NCI-H2107 (cell line): Measurements from ENCODE around the gene CDC26.
"Not testable (repeated sequence)": the region's sequence is repeated elsewhere in the genome, so short reads cannot be mapped to it uniquely, and the experiment has no call there.

ENCODE experiments used
- DNase-seq: peaks from one replicate; lab custom pipeline; 2025; lab: John Stamatoyannopoulos, UW

The CDC26 gene

GRCh38 chr9:113275157-113276131, at the start of gene CDC26, which contains the start of gene PRPF4:
CDC26 (minus strand) TSS chr9:113275572; CDS start chr9:113272507, 3,065 bp downstream.
PRPF4 (plus strand) TSS chr9:113275658; CDS start chr9:113275744, 86 bp downstream.
- peak; percentile 95 for DNase-seq

DNA sequence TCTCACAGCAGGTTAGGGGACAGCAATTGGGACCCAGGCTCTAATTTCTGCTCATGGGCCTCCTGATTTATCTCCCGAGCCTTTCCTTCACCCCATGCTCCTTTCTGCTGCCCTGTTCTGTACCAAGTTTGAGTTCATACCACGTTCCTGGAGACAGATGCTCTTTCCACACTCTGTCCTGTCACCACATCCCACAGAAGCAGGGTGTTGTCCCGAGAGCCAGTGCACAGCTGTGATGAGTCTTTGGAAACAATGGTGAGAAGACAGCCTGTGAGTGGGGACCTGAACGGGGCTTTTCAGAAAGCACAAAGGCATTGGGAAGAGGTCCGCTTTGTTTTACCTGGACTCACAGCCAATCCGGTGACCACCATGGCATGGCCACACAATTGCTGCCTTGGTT, 47.3 kb upstream of the CDC26 start:
- no peak for DNase-seq

DNA sequence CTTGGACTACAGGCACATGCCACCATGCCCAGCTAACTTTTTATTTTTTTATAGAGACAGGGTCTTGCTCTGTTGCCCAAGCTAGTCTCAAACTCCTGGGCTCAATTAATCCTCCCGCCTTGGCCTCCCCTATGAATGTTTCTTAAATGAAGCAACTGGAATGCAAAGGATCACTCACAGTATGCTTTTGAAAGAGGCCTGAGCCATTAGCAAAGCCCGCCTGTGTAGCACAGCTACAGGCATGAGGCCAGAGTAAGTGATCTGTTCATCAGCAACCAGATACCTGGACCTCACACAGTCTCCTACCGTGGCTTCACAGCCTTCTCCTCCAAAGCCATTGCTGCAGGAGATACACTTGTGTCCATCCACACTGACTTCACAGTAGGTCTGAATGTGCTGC, 44.7 kb upstream of the CDC26 start:
- no peak for DNase-seq

- no peak for DNase-seq
These were observed 43.7 kb upstream of the CDC26 start for GRCh38 chr9:113319054-113319453.

- no peak for DNase-seq
These were observed 42.4 kb upstream of the CDC26 start for GRCh38 chr9:113317777-113318176.

DNA sequence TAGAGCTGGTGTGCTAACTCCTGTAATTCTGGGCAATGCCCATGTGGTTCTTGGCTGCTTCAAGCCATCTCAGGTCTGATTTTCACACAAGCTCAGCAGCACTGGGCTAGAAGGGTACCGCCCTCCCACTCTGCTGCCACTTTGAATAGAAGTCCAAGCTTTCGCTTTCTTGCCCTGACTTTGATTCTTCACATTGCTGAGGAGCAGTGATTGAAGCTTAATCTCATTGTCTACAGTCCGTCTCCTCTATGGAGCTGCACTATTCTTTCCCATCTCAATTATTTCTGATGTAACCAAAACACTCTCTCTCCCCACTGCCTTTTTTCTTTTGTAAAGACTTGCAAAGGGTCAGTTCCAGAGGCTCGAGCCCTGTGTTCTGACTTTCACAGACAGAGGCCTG, 40.7 kb upstream of the CDC26 start:
- DNase-seq, result no peak

DNA sequence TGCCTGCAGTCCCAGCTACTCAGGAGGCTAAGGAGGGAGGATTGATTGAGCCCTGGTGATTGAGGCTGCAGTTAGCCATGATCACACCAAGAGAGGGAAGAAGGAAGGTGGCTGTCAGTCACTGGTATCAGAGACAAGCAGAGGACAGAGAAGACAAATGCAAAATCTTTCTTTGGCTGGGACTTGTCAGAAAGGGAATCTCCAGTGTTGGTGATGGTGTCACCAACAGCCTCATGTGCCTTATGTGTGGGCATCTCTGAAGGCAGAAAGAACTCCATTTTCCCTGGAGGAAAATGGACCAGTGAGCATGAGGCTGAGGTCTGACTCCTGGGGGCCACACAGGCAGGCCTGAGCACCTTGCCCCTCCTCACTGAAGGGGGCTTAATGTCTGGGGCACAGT, 39.9 kb upstream of the CDC26 start:
- no peak for DNase-seq

GRCh38 chr9:113313261-113313660, 37.9 kb upstream of the CDC26 start:
- no peak for DNase-seq

- DNase-seq, result no peak
These were observed 36.6 kb upstream of the CDC26 start for GRCh38 chr9:113311961-113312360.

DNA sequence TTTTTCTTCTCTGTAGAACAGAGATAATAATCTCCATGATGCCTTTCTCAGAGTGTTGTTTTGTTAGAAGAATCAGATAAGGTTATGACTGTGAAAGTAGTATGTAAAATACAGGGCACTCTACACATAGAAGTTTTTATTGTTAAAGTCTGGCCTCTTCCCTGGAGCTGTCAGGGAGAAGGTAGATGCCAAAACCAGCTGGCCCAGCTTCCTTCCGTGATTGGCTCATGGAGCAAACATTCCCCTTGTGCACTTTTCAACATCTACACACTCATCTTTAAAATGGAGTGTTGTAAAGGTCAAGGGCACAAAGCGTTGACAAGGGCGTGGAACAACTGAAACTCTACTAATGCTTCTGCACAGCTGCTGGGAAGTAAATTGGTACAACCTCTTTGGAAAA, 35.2 kb upstream of the CDC26 start:
- no peak for DNase-seq

GRCh38 chr9:113309204-113309813, 33.9 kb upstream of the CDC26 start:
- DNase-seq, result no peak

DNA sequence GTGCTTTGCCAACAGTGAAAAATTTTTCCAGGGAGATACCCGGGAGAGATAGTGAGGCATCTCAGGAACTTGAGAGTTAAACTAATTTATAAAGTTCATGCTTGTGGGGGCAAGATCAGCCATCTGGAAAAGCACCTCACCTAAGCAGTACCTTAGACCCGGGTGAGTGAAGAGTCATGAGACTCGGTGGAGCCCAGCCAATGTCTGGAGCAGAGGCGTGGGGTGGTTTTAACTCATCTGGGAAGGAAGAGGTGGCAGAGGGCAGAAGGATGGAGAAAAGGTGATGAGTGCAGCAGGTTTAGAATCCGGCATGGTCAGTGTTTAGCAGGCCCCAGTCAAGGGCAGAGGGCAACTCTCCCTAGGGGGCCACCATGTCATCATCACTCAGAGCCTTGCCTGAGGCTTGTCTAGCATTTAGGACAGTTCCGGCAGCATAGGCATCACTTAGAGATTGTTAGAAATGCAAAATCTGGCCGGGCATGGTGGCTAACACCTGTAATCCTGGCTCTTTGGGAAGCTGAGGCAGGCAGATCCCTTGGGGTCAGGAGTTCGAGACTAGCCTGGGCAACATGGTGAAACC, 32.1 kb upstream of the CDC26 start:
- no peak for DNase-seq

DNA sequence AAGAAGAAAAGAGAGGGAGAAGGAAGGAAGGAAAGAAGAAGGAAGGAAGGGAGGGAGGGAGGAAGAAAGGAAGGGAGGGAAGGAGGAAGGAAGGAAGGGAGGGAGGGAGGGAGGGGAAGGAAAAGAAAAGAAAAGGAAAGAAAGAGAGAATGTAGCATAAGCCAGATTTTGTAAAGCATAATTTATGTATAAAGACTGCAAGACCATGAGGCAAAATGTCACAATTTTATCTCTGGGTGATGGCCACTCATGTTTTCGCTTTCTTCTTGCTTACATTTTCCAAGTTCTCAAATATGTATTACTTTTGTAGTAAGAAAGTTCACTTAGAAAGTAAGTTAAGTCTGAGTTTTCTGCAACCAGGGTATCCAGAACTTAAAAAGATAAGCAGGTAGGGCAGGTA, 31.2 kb upstream of the CDC26 start:
- DNase-seq, result no peak

DNA sequence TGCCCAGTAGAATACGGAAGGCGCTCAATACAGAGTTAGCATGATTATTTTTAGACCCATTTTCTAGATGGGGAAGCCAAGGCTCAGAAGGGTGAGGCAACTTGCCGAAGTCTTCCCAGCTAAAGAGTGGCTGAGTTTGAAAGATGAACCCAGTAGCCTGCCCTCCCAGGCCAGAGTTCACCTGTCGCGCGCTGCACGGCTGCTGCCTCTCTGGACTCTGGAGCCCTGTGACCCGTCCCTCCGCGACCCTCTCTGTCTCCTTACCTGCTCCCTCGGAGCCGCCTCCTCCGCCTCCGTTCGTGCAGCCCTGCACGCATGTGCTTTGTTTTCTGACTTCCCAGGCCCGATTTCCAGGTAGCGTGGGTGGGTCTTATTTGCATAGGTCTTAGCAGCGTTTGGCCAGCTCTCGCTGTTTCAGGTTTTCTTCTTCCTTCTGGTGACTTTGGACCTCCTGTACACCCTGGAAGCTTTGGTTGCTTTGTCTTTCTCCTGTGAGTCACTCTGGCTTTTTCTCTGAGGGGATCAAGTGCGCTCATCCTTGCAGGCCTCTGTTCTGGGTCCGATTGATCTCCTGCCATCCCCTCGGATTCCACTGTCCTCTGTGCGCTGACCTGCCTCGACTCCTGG, 27.5 kb upstream of the CDC26 start, which contains the start of gene RNF183:
RNF183 (minus strand) TSS at position 585 of the 627 bp plus-strand sequence. CDS start 5,192 bp downstream, outside the sequence.
- no peak for DNase-seq

DNA sequence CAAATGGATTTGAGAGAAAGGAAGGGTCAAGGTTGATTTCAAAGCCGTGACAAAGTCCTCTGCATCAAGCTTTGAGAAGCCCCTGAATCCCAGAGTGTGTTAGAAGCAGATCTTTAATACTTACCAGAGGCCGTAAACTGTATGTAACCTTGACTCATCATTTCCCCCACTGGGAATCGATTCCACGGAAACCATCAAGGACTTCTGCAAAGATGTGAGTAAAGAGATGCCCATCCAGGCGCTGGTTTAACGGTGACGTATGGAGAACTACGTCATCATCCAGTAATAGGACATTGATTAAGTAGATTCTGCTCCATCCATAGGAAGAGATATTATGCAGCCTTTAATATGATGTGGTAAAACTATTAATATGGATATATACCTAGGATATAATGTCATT, 26.2 kb upstream of the CDC26 start:
- DNase-seq, result no peak

DNA sequence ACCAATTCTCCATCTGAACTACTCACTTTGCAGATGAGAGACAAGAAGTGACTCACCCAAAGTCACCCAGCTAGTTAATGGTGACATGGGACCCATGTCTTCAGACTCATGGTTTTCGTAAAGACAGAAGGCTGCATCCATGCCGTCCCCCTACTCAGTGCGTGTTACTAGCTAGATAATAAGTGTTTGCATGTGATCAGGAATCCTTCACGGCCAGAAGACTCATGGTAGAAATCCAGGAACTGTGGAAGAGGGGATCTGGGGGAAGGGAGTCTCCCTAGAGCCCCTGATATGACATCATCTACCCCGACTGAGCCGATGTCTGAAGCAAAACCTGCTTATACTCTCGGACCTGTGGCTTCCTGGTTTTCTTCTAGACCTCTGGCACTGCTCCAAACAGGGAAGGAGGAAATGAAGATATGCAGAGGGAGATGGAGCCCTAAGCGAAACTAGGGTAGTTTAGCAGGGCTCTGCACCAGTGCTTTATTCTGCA, 24.5 kb upstream of the CDC26 start:
- DNase-seq, result peak; percentile 39

GRCh38 chr9:113298924-113299770, 23.8 kb upstream of the CDC26 start:
- DNase-seq, result peak; percentile 83

- DNase-seq, result no peak
These were observed 22.9 kb upstream of the CDC26 start for GRCh38 chr9:113298311-113298710.

DNA sequence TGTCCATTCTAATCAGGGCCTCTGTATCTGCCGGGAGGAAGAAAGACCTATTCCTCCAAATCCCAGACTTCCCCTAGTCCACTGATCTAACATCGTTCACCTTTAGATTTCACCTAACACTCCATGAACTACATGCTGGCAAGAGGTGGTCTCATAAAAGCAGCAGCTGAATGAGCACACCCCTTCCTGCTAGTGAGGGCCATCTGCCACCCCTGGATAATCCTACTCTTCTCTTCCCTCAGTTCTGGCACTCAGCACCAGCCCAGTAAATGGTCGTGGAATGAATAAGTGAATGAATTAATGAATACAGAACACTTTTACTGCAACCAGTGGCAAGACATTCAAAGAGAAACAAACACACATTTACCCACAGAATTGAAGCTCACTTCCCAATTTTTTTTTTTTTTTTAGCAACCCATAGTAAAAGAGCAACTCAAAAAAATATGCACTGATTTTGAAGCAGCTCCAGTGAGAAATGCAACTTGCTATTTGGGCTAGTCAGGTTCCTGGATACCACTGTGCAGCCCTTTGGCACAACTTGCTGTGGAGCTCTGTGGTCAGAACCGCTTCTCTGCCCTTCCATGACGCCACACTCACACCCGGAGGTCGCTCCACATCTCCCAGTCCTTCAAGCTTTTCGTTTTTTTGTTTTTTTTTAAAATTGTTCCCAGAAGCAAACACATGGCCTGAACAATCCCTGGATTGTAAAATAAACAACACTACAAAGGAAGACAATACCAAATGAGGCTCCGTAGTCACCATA, 21.6 kb upstream of the CDC26 start:
- no peak for DNase-seq

GRCh38 chr9:113296247-113296646, 20.9 kb upstream of the CDC26 start:
- DNase-seq, result not testable (repeated sequence)
